Measurements from ENCODE around the gene ZCCHC2.

DNA sequence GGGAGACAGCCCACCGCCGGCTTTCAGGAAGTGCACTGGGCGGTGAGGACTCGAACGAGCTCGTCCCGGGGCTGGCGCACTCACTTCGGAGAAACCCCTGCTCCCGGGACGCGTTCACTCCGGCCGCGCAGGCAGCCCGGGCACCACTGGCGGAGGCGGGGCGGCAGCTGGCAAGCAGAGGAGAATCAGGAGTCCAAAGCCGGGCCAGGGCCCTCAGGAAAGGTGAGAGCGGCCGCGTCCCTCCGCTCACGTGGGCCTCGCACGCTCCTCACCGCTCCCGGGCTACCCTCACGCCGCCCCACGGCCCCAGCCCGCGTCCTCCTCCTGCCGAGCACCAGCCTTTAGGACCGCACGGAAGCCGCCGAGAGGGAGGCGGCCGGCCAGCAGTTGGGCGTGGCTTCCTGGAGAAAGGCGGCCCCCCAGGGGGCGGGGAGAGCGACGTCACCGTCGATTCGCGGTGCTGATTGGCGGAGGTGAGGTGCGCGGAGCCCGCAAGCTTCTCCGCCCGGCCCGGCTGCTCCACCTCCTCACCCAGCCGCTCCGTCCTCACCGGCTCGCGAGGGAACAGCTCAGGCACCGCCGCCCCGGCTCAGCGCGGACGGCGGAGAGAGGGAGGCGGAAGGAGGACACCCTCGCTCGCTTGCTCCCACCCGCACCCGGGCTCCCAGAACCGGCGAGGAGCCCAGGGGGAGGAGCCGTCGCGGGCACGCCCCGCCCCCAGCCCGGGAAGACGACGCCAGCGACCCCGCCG is at the start of gene ZCCHC2:
- TF ChIP-seq, protein P1, sequence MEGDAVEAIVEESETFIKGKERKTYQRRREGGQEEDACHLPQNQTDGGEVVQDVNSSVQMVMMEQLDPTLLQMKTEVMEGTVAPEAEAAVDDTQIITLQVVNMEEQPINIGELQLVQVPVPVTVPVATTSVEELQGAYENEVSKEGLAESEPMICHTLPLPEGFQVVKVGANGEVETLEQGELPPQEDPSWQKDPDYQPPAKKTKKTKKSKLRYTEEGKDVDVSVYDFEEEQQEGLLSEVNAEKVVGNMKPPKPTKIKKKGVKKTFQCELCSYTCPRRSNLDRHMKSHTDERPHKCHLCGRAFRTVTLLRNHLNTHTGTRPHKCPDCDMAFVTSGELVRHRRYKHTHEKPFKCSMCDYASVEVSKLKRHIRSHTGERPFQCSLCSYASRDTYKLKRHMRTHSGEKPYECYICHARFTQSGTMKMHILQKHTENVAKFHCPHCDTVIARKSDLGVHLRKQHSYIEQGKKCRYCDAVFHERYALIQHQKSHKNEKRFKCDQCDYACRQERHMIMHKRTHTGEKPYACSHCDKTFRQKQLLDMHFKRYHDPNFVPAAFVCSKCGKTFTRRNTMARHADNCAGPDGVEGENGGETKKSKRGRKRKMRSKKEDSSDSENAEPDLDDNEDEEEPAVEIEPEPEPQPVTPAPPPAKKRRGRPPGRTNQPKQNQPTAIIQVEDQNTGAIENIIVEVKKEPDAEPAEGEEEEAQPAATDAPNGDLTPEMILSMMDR (IDR thresholded peaks at IDR 0.05), result no peak
- TF ChIP-seq POLR2A (IDR thresholded peaks at IDR 0.05), result peak; percentile 66 to 94

All from Peyer's patch (tissue), 4 donors.